Measurements from ENCODE around the gene RASSF6.

RASSF6 gene

GRCh38 chr4:73538162-73538561 is 82.1 kb downstream of the RASSF6 start:
- TF ChIP-seq JUND (IDR thresholded peaks at IDR 0.05; ENCODE audit: low read depth) = no peak
- no peak for DNase-seq (ENCODE audit: low read depth in 1 of 2, low spot score in 1 of 2)
- in situ Hi-C loops (cut with HindIII; ENCODE audit: low pct_unique_long_range_greater_than_20kb, low sequenced_read_pairs) = no loop called here

- no peak for TF ChIP-seq JUND (IDR thresholded peaks at IDR 0.05; ENCODE audit: low read depth)
- DNase-seq (ENCODE audit: low read depth in 1 of 2, low spot score in 1 of 2) = no peak
- in situ Hi-C loops (cut with HindIII; ENCODE audit: low pct_unique_long_range_greater_than_20kb, low sequenced_read_pairs) = no loop called here
Measured at GRCh38 chr4:73533515-73534422, 86.5 kb downstream of the RASSF6 start.

GRCh38 chr4:73528171-73528570 is 92.1 kb downstream of the RASSF6 start:
- in situ Hi-C loops (cut with HindIII; ENCODE audit: low pct_unique_long_range_greater_than_20kb, low sequenced_read_pairs) = no loop called here
- DNase-seq (ENCODE audit: low read depth in 1 of 2, low spot score in 1 of 2) = peak in 1 of 2 experiments; percentile 8
- no peak for TF ChIP-seq JUND (IDR thresholded peaks at IDR 0.05; ENCODE audit: low read depth)

- no peak for TF ChIP-seq JUND (IDR thresholded peaks at IDR 0.05; ENCODE audit: low read depth)
Measured at GRCh38 chr4:73527196-73527595, 93.0 kb downstream of the RASSF6 start.

GRCh38 chr4:73525611-73526010 is 94.6 kb downstream of the RASSF6 start:
- in situ Hi-C loops (cut with HindIII; ENCODE audit: low pct_unique_long_range_greater_than_20kb, low sequenced_read_pairs) = no loop called here
- no peak for TF ChIP-seq JUND (IDR thresholded peaks at IDR 0.05; ENCODE audit: low read depth)
- no peak for DNase-seq (ENCODE audit: low read depth in 1 of 2, low spot score in 1 of 2)

More at GRCh38 chr4:73527196-73527595, 93.0 kb downstream of the RASSF6 start:
- DNase-seq (ENCODE audit: low read depth in 1 of 2, low spot score in 1 of 2) = no peak
- in situ Hi-C loops (cut with HindIII; ENCODE audit: low pct_unique_long_range_greater_than_20kb, low sequenced_read_pairs) = no loop called here

- in situ Hi-C loops (cut with HindIII; ENCODE audit: low pct_unique_long_range_greater_than_20kb, low sequenced_read_pairs) = no loop called here
- TF ChIP-seq JUND (IDR thresholded peaks at IDR 0.05; ENCODE audit: low read depth) = no peak
- peak in 1 of 2 experiments; percentile 12 for DNase-seq (ENCODE audit: low read depth in 1 of 2, low spot score in 1 of 2)
Measured at GRCh38 chr4:73523126-73523525, 97.1 kb downstream of the RASSF6 start.
